GM06990 (cell line): Measurements from ENCODE around the gene LDLRAD4.

ENCODE experiments used
- DNase-seq: peaks from one replicate; pipeline ENCODE4 v3.0.0-alpha.2; 2011; ENCODE audit not compliant: insufficient read length; ENCODE audit errors: extremely low read depth
- H3K27me3 ChIP-seq: replicated peaks from 2 replicates; pipeline ENCODE4 v1.6.0; 2011; ENCODE audit warnings: low read length; ENCODE audit not compliant: control insufficient read depth, insufficient read depth
- H3K36me3 ChIP-seq: 2 replicates; pipeline ENCODE4 v1.5.1; 2011; ENCODE audit warnings: low read length; ENCODE audit not compliant: control insufficient read depth, insufficient read depth
- H3K4me3 ChIP-seq: replicated peaks from 2 replicates; pipeline ENCODE4 v1.5.1; 2011; ENCODE audit warnings: low read depth, mild to moderate bottlenecking, control low read depth, low read length
- TF ChIP-seq, protein P1 (sequence below): IDR thresholded peaks from 2 replicates; pipeline ENCODE4 v1.5.1; 2011; ENCODE audit warnings: low read length, control low read depth, mild to moderate bottlenecking, inconsistent platforms; ENCODE audit not compliant: insufficient read depth, poor library complexity, severe bottlenecking

The LDLRAD4 gene

GRCh38 chr18:13366131-13366530 is 147.6 kb downstream of the LDLRAD4 start:
- Histone ChIP-seq H3K4me3 (no peak overlapping the region), H3K36me3 (no peaks in the 10 kb centered on the region), H3K27me3 (peaks cover 4% of the 10 kb centered on the region)
- TF ChIP-seq, protein P1, sequence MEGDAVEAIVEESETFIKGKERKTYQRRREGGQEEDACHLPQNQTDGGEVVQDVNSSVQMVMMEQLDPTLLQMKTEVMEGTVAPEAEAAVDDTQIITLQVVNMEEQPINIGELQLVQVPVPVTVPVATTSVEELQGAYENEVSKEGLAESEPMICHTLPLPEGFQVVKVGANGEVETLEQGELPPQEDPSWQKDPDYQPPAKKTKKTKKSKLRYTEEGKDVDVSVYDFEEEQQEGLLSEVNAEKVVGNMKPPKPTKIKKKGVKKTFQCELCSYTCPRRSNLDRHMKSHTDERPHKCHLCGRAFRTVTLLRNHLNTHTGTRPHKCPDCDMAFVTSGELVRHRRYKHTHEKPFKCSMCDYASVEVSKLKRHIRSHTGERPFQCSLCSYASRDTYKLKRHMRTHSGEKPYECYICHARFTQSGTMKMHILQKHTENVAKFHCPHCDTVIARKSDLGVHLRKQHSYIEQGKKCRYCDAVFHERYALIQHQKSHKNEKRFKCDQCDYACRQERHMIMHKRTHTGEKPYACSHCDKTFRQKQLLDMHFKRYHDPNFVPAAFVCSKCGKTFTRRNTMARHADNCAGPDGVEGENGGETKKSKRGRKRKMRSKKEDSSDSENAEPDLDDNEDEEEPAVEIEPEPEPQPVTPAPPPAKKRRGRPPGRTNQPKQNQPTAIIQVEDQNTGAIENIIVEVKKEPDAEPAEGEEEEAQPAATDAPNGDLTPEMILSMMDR, result no peak
- DNase-seq, result no peak

GRCh38 chr18:13366541-13366940 is 148.0 kb downstream of the LDLRAD4 start:
- TF ChIP-seq, protein P1, result no peak
- H3K27me3 ChIP-seq, result peaks cover 4% of the 10 kb centered on the region
- H3K36me3 ChIP-seq, result no peaks in the 10 kb centered on the region
- no peak overlapping the region for H3K4me3 ChIP-seq
- no peak for DNase-seq

GRCh38 chr18:13366962-13367892 is 148.7 kb downstream of the LDLRAD4 start:
- Histone ChIP-seq H3K27me3 (peaks cover 4% of the 10 kb centered on the region), H3K4me3 (no peak overlapping the region), H3K36me3 (no peaks in the 10 kb centered on the region)
- TF ChIP-seq, protein P1, result no peak
- DNase-seq, result no peak

DNA sequence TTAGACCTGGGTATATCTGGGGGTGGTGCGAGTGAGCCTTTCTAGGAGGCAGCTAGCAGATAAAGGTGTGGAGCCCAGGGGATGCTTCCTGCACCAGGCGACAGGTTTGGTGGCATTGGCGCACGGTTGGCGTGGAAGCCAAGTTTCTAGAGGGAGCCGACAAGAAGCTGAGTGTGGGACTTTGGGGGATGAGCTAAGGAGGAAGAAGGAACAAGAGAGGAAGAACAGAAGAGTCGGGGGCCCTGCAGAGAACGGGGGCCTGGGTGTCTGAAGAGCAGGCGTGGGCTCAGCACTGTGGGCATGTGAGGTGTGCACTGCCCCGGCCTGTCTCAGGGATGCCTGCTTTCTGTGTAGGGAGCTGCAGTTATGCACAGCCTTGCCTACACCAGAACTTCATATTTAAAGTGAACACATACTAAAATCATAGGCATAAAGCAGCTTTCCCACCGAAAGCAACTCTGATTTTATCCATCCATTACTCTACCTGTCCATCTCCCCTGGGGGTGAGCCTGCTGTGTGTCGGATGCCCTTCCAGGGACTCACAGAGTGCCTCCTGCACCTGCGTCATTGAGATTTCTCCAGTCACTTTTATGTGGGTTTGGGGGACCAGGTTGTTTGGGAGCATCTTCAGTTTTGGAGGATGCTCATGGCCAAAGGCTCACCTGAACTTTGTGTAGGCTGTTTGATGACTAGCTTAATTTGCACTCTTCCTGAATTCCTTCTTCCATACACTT is 149.7 kb downstream of the LDLRAD4 start:
- no peak for DNase-seq
- Histone ChIP-seq H3K27me3 (peaks cover 4% of the 10 kb centered on the region), H3K36me3 (no peaks in the 10 kb centered on the region), H3K4me3 (no peak overlapping the region)
- TF ChIP-seq, protein P1, result no peak

DNA sequence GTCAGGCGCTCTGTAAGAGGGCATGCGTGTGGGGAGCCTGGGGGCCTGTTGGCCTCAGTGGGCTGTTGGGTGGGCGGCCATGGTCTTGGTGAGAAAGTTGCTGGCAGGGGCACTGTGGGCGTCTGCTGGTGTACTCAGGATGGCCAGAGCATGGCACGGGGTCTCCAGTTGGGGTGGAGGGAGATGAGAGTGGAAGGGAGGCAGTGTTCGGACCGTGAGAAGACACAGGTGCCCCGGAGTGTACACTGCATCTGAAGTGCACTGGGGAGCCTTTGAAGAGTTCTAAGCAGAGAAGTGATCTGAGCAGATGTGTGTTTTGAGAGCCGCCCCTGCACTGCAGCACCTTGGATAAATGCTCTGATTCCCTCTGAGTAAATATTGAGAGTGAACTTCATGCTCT is 150.8 kb downstream of the LDLRAD4 start:
- TF ChIP-seq, protein P1, result no peak
- Histone ChIP-seq H3K27me3 (peaks cover 4% of the 10 kb centered on the region), H3K36me3 (no peaks in the 10 kb centered on the region), H3K4me3 (no peak overlapping the region)
- no peak for DNase-seq
